ENCODE data around the gene KRT72.

GRCh38 chr12:52575256-52575655 is 26.0 kb downstream of the KRT72 start:
- no peak for TF ChIP-seq CTCF (IDR thresholded peaks at IDR 0.05; ENCODE audit: low read length)
- TF ChIP-seq EZH2phosphoT487 (IDR thresholded peaks at IDR 0.05; ENCODE audit: low read length): no peak

Measured in MM.1S (cell line).